Measurements from ENCODE around the gene C19orf47.

- TF ChIP-seq CTCF (IDR thresholded peaks at IDR 0.05) (no peak), ZFX (IDR thresholded peaks at IDR 0.05; ENCODE audit: borderline replicate concordance) (no peak)
Measured at GRCh38 chr19:40278361-40279035, 69.7 kb downstream of the C19orf47 start.

Data from 22Rv1 (cell line).